Measurements from ENCODE around the gene PRB3.
A peak's percentile ranks its signal among the peaks of the same experiment; 100 is the strongest.

Gene PRB3

GRCh38 chr12:11269607-11270006 is at the start of gene PRB3:
TSS of gene PRB3 (minus strand) at chr12:11269707. CDS start at chr12:11269669, 38 bp downstream.
- no peak for DNase-seq

GRCh38 chr12:11310336-11310735 is 40.8 kb upstream of the PRB3 start, which contains the start of gene PRB4:
TSS of gene PRB4 (minus strand) at chr12:11310436. CDS start at chr12:11310398, 38 bp downstream.
- no peak for DNase-seq

- no peak for DNase-seq
Observed at GRCh38 chr12:11307143-11307542, 37.6 kb upstream of the PRB3 start.

- DNase-seq: no peak
Observed at GRCh38 chr12:11273449-11273848, 3.9 kb upstream of the PRB3 start.

GRCh38 chr12:11264501-11264900 is 5.0 kb downstream of the PRB3 start:
- no peak for DNase-seq

GRCh38 chr12:11246489-11246888 is 23.0 kb downstream of the PRB3 start:
- no peak for DNase-seq

GRCh38 chr12:11242656-11243055 is 26.9 kb downstream of the PRB3 start:
- no peak for DNase-seq

GRCh38 chr12:11240348-11240930 is 29.1 kb downstream of the PRB3 start:
- DNase-seq: no peak

- no peak for DNase-seq
Observed at GRCh38 chr12:11238275-11238674, 31.2 kb downstream of the PRB3 start.

GRCh38 chr12:11233532-11233931 is 36.0 kb downstream of the PRB3 start:
- DNase-seq: no peak

GRCh38 chr12:11228296-11228879 is 41.1 kb downstream of the PRB3 start:
- peak; percentile 64 for DNase-seq

- no peak for DNase-seq
Observed at GRCh38 chr12:11227373-11227772, 42.1 kb downstream of the PRB3 start.

Measured in suppressor macrophage treated with lipopolysaccharide for 4 hours (primary cell).